ENCODE results near the gene NDST4. TPM values are rescaled to one million over a fixed set of nuclear protein-coding genes. Genes with fewer than 3 reads are reported as not detected.
A peak's percentile ranks its signal among the peaks of the same experiment; 100 is the strongest.

NDST4 gene
- total and polyA plus RNA-seq, 8 donors, result 0.19 to 5.1 (median 0.61) TPM; not detected in 3

GRCh38 chr4:115152965-115153364, 39.5 kb upstream of the NDST4 start:
- H3K27ac ChIP-seq, result no peak overlapping the region
- intact Hi-C loops (cut with DNase I; ENCODE audit: low total_unique reads), result no loop called here
- no peaks in the 10 kb centered on the region for H3K36me3 ChIP-seq
- no peak for DNase-seq
- no peaks in the 10 kb centered on the region for H3K4me1 ChIP-seq
- no peak for TF ChIP-seq POLR2A (IDR thresholded peaks at IDR 0.05)
- TF ChIP-seq EP300 (IDR thresholded peaks at IDR 0.05), result no peak
- no peak for TF ChIP-seq POLR2AphosphoS5 (IDR thresholded peaks at IDR 0.05)
- TF ChIP-seq CTCF (IDR thresholded peaks at IDR 0.05), result no peak
- H3K4me3 ChIP-seq, result no peak overlapping the region
- H3K9me3 ChIP-seq, result no peaks in the 10 kb centered on the region
- no peaks in the 10 kb centered on the region for H3K27me3 ChIP-seq

- no peaks in the 10 kb centered on the region for H3K27me3 ChIP-seq
- no peaks in the 10 kb centered on the region for H3K36me3 ChIP-seq
- intact Hi-C loops (cut with DNase I; ENCODE audit: low total_unique reads), result no loop called here
- TF ChIP-seq POLR2A (IDR thresholded peaks at IDR 0.05), result no peak
- no peak for TF ChIP-seq CTCF (IDR thresholded peaks at IDR 0.05)
- 84 to 92% (median 90%) methylated on average over 3 of the region's 3 CpGs for WGBS, 5 donors
- H3K9me3 ChIP-seq, result no peaks in the 10 kb centered on the region
- H3K4me3 ChIP-seq, result no peak overlapping the region
- no peak for DNase-seq
- H3K4me1 ChIP-seq, result no peaks in the 10 kb centered on the region
- no peak overlapping the region for H3K27ac ChIP-seq
These were observed 38.7 kb upstream of the NDST4 start for GRCh38 chr4:115152081-115152480.

- H3K27ac ChIP-seq, result no peak overlapping the region
- H3K27me3 ChIP-seq, result no peaks in the 10 kb centered on the region
- H3K4me3 ChIP-seq, result no peak overlapping the region
- peaks cover 0 to 10% (median 0%) of the 10 kb centered on the region in 4 donors for H3K4me1 ChIP-seq
- no peaks in the 10 kb centered on the region for H3K9me3 ChIP-seq
- WGBS, 5 donors, result 71 to 80% (median 77%) methylated on average over 7 of the region's 7 CpGs
- peak in 1 of 2 donors; percentile 23 for DNase-seq
- no peak for TF ChIP-seq POLR2A (IDR thresholded peaks at IDR 0.05)
- no peak for TF ChIP-seq EP300 (IDR thresholded peaks at IDR 0.05)
- no peak for TF ChIP-seq POLR2AphosphoS5 (IDR thresholded peaks at IDR 0.05)
- TF ChIP-seq CTCF (IDR thresholded peaks at IDR 0.05), result no peak
- H3K36me3 ChIP-seq, result no peaks in the 10 kb centered on the region
- intact Hi-C loops (cut with DNase I; ENCODE audit: low total_unique reads), result no loop called here
These were observed 35.7 kb upstream of the NDST4 start for GRCh38 chr4:115149106-115149505.

DNA sequence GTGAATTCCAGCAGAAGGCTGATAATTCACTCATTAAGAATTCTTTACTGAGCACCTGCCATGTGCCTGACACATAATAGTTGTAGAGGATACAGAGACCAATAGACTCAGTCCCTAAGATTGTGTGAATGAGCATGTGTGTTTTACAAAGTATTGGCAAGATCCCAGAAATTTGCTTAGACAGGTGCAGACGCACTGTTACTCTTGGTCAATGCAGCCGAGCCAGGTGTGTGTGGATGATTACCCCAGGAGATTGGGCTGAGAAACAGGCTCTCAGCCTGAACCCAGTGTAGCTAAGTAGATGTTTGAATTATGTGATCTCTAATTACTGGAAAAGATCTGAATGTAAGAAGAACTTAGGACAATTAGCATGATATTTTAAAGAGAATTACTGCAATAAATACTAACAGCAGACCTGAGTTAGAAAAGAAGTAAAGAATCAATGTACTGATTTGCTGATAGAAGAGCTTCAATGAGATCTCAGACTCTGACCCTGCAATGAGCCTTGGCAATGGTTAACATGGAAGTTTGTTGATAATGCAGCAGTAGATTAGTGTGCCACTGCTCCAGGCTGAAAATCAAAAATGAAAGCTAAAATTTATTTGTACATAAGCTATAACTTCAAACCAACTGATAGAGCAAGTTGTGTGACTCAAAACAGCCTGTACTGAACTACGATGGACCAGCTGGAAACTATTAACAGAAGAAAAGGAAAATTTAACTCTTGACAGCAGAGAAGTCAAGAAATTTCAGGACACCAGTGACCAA, 32.2 kb upstream of the NDST4 start:
- DNase-seq, result peak; percentile 33 to 72
- no peak for TF ChIP-seq EP300 (IDR thresholded peaks at IDR 0.05)
- TF ChIP-seq POLR2A (IDR thresholded peaks at IDR 0.05), result no peak
- TF ChIP-seq CTCF (IDR thresholded peaks at IDR 0.05), result no peak
- TF ChIP-seq POLR2AphosphoS5 (IDR thresholded peaks at IDR 0.05), result no peak
- no peak overlapping the region for H3K4me3 ChIP-seq
- 18 to 41% (median 31%) methylated on average over 3 of the region's 3 CpGs for WGBS, 5 donors
- H3K9me3 ChIP-seq, result no peaks in the 10 kb centered on the region
- intact Hi-C loops (cut with DNase I; ENCODE audit: low total_unique reads), result no loop called here
- H3K27me3 ChIP-seq, result no peaks in the 10 kb centered on the region
- peaks cover 0 to 10% (median 0%) of the 10 kb centered on the region in 4 donors for H3K4me1 ChIP-seq
- no peaks in the 10 kb centered on the region for H3K36me3 ChIP-seq
- H3K27ac ChIP-seq, result no peak overlapping the region

Measured in stomach (tissue), 9 donors.